PC-3 (cell line): ENCODE measurements around the gene CLIP1.

Source experiments
- EZH2 ChIP-seq: fragments of 300-600 bp; sonication (generic); IDR thresholded peaks from one replicate; pipeline ENCODE4 v1.6.1; 2017; ENCODE audit warnings: antibody characterized with exemption, mild to moderate bottlenecking, low read length; ENCODE audit not compliant: unreplicated experiment
- TF ChIP-seq, protein P1 (sequence below): fragments of 300-600 bp; sonication (generic); conservative IDR thresholded peaks from 2 replicates; pipeline ENCODE4 v1.5.1; 2017; ENCODE audit warnings: antibody characterized with exemption, low read depth, mild to moderate bottlenecking, low read length

DNA sequence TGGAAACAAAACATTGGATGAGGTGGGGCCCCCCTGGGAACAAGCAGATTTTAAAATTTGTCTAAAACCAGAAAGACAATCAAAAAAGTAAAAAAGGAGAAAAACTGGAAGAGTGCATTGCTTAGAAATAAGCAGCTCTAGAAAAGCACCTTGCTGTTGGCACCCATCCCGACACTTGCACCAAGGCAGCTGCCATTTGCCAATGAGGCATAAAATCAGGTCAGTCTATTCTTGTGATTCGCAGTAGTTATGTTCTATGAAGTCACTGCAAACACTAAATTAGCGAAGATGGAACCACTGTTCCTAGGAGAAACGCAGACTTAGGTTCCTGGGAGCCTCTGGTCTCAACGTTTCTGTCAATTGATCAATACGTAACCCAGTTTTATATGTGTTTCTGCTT is 172.4 kb downstream of the CLIP1 start:
- no peak for TF ChIP-seq EZH2
- TF ChIP-seq, protein P1, sequence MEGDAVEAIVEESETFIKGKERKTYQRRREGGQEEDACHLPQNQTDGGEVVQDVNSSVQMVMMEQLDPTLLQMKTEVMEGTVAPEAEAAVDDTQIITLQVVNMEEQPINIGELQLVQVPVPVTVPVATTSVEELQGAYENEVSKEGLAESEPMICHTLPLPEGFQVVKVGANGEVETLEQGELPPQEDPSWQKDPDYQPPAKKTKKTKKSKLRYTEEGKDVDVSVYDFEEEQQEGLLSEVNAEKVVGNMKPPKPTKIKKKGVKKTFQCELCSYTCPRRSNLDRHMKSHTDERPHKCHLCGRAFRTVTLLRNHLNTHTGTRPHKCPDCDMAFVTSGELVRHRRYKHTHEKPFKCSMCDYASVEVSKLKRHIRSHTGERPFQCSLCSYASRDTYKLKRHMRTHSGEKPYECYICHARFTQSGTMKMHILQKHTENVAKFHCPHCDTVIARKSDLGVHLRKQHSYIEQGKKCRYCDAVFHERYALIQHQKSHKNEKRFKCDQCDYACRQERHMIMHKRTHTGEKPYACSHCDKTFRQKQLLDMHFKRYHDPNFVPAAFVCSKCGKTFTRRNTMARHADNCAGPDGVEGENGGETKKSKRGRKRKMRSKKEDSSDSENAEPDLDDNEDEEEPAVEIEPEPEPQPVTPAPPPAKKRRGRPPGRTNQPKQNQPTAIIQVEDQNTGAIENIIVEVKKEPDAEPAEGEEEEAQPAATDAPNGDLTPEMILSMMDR: no peak
